Measurements from ENCODE around the gene LUZP1.

- TF ChIP-seq CTCF (IDR thresholded peaks at IDR 0.05; ENCODE audit: low read depth, low read length) (peak; percentile 40), MYC (IDR thresholded peaks at IDR 0.05; ENCODE audit: low read depth, low read length) (no peak), POLR2A (IDR thresholded peaks at IDR 0.05; ENCODE audit: extremely low read depth, insufficient read length) (no peak)
Observed at GRCh38 chr1:23184212-23184934, 15.7 kb upstream of the LUZP1 start.

Measured in NB4 (cell line).